IPS DF 6.9 (cell line): Measurements from ENCODE around the gene FBXL13.
A peak's percentile ranks its signal among the peaks of the same experiment; 100 is the strongest.

Experiments used
- DNase-seq: peaks from one replicate; pipeline ENCODE4 v3.0.0-alpha.2; 2013; ENCODE audit warnings: low read depth, low spot score
- H3K27ac ChIP-seq: one replicate; pipeline ENCODE4 v1.5.1; 2013; ENCODE audit warnings: low read length, control low read depth
- H3K27me3 ChIP-seq: 2 replicates; pipeline ENCODE4 v1.6.1; 2013; ENCODE audit warnings: mild to moderate bottlenecking, low read length; ENCODE audit not compliant: control insufficient read depth, insufficient read depth
- H3K36me3 ChIP-seq: 2 replicates; pipeline ENCODE4 v1.6.1; 2013; ENCODE audit warnings: low read length; ENCODE audit not compliant: control insufficient read depth, insufficient read depth
- H3K4me1 ChIP-seq: 2 replicates; pipeline ENCODE4 v1.6.1; 2013; ENCODE audit warnings: low read length; ENCODE audit not compliant: control insufficient read depth, insufficient read depth
- H3K4me3 ChIP-seq: 2 replicates; pipeline ENCODE4 v1.5.1; 2013; ENCODE audit warnings: mild to moderate bottlenecking, low read length
- H3K9me3 ChIP-seq: 2 replicates; pipeline ENCODE4 v1.6.1; 2013; ENCODE audit warnings: low read length, inconsistent platforms; ENCODE audit not compliant: control insufficient read depth, insufficient read depth
- WGBS: extraction: QIAGEN DNeasy Blood & Tissue Kit; methylation state at CpG from one replicate; pipeline ENCODE4 v1.1.7; 2013; ENCODE audit warnings: mixed read lengths, missing lambda C conversion rate; ENCODE audit not compliant: insufficient read length, insufficient coverage; 5-methylcytosine and 5-hydroxymethylcytosine counted together

Gene FBXL13

DNA sequence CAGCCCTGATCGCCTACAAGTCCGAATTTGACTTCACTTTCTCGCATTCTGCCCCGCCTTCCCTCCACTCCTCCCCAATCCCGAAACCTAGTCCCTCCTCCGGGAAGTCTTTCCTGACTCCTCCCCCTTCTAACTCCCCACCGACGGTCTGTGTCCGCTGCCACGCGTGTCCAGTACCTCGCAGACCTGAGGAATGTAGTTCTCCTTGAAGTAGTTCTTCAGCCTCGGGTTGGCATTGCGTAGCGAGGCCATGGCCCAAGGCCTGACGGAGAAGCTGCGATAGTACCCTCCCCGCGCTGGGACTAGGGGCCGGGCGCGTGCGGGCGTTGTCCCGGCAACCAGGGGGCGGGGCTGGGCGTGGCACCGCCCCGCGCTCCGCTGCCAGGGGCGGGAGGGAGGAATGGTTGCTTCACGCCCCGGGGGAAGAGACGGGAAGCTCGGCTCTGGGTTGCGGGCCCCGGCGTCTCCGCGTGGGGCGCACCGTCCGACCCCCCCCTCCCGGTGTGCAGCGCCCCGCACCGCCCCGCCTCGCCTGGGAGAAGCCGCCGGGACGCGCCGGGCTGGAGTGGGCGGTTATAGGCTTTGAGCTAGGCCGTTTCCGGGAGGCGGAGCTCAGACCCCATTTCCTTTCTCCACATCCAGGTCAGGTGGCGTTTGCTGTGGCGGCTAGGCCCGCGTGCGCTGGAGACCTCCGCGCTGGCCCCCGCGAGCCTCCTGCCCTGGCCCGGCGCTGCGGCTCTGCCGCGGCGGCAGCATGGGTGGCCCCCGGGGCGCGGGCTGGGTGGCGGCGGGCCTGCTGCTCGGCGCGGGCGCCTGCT is at the start of gene FBXL13, which contains the start of gene ARMC10:
Gene FBXL13, minus strand, starts transcription at position 278 of the 818 bp plus-strand sequence.
Gene ARMC10, plus strand, starts transcription at position 622 of the 818 bp plus-strand sequence. Its CDS starts 133 bp downstream, at position 755.
- Histone ChIP-seq H3K27ac (no peak within 1 kb of the TSS), H3K36me3 (no peaks in the 10 kb centered on the region), H3K4me1 (no peaks in the 10 kb centered on the region), H3K9me3 (no peaks in the 10 kb centered on the region), H3K27me3 (no peaks in the 10 kb centered on the region), H3K4me3 (peak within 1 kb of the TSS; percentile 87; the same call in 1 of the 2 replicates)
- no CpG with 5 or more reads among the region's 83 CpGs for WGBS
- peak; percentile 68 for DNase-seq

DNA sequence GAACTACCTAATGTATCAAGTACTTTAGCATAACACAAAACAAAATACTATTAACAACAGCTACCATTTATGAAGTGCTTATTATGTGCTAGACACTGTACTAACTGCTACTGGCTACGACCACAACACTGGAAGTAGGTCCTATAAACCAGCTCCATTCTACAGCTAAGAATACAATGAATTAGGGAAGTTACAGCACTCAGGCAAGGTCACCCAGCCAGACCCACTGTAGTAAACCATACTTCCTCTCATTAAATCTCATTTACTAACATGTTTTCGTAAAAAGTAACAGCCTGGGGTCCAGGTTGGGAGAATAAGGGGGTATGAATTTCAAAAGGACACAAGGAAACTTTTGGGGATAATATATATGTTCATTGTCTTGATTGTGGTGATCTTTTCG is 48.9 kb upstream of the FBXL13 start:
- H3K27me3 ChIP-seq = no peaks in the 10 kb centered on the region
- no peak overlapping the region for H3K27ac ChIP-seq
- no peaks in the 10 kb centered on the region for H3K9me3 ChIP-seq
- DNase-seq = no peak
- H3K4me1 ChIP-seq = no peaks in the 10 kb centered on the region
- no CpG with 5 or more reads among the region's 3 CpGs for WGBS
- H3K36me3 ChIP-seq = 0 out of 2 replicates have a peak, but pooled peaks cover 2% of the 10 kb centered on the region
- H3K4me3 ChIP-seq = no peak overlapping the region

DNA sequence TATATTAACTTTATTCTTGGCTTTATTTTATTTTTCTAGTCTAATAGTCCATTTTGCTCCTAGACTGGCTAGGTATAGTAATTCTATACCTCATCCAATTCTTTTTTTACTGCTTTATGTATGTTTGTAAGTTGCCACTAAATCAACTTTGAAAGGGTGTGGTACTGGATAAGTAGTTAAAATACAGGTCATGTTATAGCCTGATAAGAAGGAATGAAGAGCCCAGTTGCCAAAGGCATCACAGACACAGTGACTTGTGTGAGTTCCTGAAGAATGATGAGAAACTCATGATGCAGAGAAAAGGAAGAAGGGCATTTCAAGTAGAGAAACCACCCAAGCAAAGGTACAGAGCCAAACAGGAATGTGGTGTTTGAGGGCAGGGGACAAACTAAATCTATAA is 47.0 kb upstream of the FBXL13 start:
- no peaks in the 10 kb centered on the region for H3K27me3 ChIP-seq
- no peak overlapping the region for H3K27ac ChIP-seq
- DNase-seq = no peak
- H3K4me3 ChIP-seq = no peak overlapping the region
- no peaks in the 10 kb centered on the region for H3K9me3 ChIP-seq
- 0 out of 2 replicates have a peak, but pooled peaks cover 2% of the 10 kb centered on the region for H3K36me3 ChIP-seq
- no peaks in the 10 kb centered on the region for H3K4me1 ChIP-seq

- no peak overlapping the region for H3K4me3 ChIP-seq
- no CpG with 5 or more reads among the region's 1 CpG for WGBS
- H3K4me1 ChIP-seq = no peaks in the 10 kb centered on the region
- no peak overlapping the region for H3K27ac ChIP-seq
- no peaks in the 10 kb centered on the region for H3K9me3 ChIP-seq
- no peaks in the 10 kb centered on the region for H3K27me3 ChIP-seq
- H3K36me3 ChIP-seq = no peaks in the 10 kb centered on the region
- DNase-seq = no peak
These were observed 45.8 kb upstream of the FBXL13 start for GRCh38 chr7:103120362-103120761.

GRCh38 chr7:103119791-103120291 is 45.2 kb upstream of the FBXL13 start:
- no peaks in the 10 kb centered on the region for H3K4me1 ChIP-seq
- H3K36me3 ChIP-seq = no peaks in the 10 kb centered on the region
- H3K9me3 ChIP-seq = no peaks in the 10 kb centered on the region
- WGBS = no CpG with 5 or more reads among the region's 11 CpGs
- H3K4me3 ChIP-seq = no peak overlapping the region
- H3K27me3 ChIP-seq = no peaks in the 10 kb centered on the region
- DNase-seq = no peak
- H3K27ac ChIP-seq = no peak overlapping the region

- no peaks in the 10 kb centered on the region for H3K36me3 ChIP-seq
- H3K9me3 ChIP-seq = no peaks in the 10 kb centered on the region
- DNase-seq = no peak
- no peaks in the 10 kb centered on the region for H3K4me1 ChIP-seq
- no peak overlapping the region for H3K4me3 ChIP-seq
- WGBS = no CpG with 5 or more reads among the region's 2 CpGs
- H3K27me3 ChIP-seq = no peaks in the 10 kb centered on the region
- H3K27ac ChIP-seq = no peak overlapping the region
These were observed 42.9 kb upstream of the FBXL13 start for GRCh38 chr7:103117465-103117864.

- no peak for DNase-seq
- no peak overlapping the region for H3K27ac ChIP-seq
- no peaks in the 10 kb centered on the region for H3K36me3 ChIP-seq
- no peaks in the 10 kb centered on the region for H3K4me1 ChIP-seq
- no peak overlapping the region for H3K4me3 ChIP-seq
- no peaks in the 10 kb centered on the region for H3K27me3 ChIP-seq
- no peaks in the 10 kb centered on the region for H3K9me3 ChIP-seq
These were observed 42.4 kb upstream of the FBXL13 start for GRCh38 chr7:103116991-103117390.

- WGBS = no CpG with 5 or more reads among the region's 1 CpG
- no peak for DNase-seq
- no peaks in the 10 kb centered on the region for H3K27me3 ChIP-seq
- H3K4me3 ChIP-seq = no peak overlapping the region
- H3K9me3 ChIP-seq = no peaks in the 10 kb centered on the region
- no peaks in the 10 kb centered on the region for H3K4me1 ChIP-seq
- H3K36me3 ChIP-seq = no peaks in the 10 kb centered on the region
- H3K27ac ChIP-seq = no peak overlapping the region
These were observed 41.9 kb upstream of the FBXL13 start for GRCh38 chr7:103116511-103116910.

DNA sequence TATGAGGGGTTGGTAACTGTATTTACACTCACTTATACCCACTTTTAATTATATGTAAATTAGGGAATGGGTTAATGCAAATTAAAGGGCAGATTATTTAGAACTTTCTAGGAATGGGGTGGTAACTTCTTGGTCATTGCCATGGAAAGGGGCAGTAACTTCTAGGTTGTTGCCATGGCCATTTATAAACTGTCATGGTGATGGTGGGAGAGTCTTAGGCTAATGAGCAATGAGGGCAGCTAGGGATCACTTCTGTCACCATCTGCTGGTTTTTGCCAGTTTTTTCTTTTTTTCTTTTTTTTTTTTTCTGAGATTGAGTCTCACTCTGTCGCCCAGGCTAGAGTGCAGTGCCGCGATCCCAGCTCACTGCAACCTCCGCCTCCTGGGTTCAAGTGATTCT is 41.2 kb upstream of the FBXL13 start:
- H3K36me3 ChIP-seq = no peaks in the 10 kb centered on the region
- DNase-seq = no peak
- WGBS = no CpG with 5 or more reads among the region's 4 CpGs

GRCh38 chr7:103114576-103115008 is 40.0 kb upstream of the FBXL13 start:
- Histone ChIP-seq H3K9me3 (no peaks in the 10 kb centered on the region), H3K4me3 (no peak overlapping the region), H3K27ac (no peak overlapping the region), H3K36me3 (no peaks in the 10 kb centered on the region), H3K27me3 (no peaks in the 10 kb centered on the region), H3K4me1 (no peaks in the 10 kb centered on the region)
- DNase-seq = no peak
- WGBS = no CpG with 5 or more reads among the region's 1 CpG

More for the DNA sequence above, 41.2 kb upstream of the FBXL13 start:
- no peak overlapping the region for H3K27ac ChIP-seq
- H3K27me3 ChIP-seq = no peaks in the 10 kb centered on the region
- no peak overlapping the region for H3K4me3 ChIP-seq
- H3K4me1 ChIP-seq = no peaks in the 10 kb centered on the region
- no peaks in the 10 kb centered on the region for H3K9me3 ChIP-seq

- H3K4me3 ChIP-seq = no peak overlapping the region
- DNase-seq = no peak
- no peaks in the 10 kb centered on the region for H3K4me1 ChIP-seq
- H3K36me3 ChIP-seq = no peaks in the 10 kb centered on the region
- H3K27ac ChIP-seq = no peak overlapping the region
- no peaks in the 10 kb centered on the region for H3K9me3 ChIP-seq
- H3K27me3 ChIP-seq = no peaks in the 10 kb centered on the region
- 100% methylated on average over 1 of the region's 2 CpGs for WGBS
These were observed 38.6 kb upstream of the FBXL13 start for GRCh38 chr7:103113164-103113563.
